ENCODE data around the gene STXBP5. TPM values are rescaled to one million over a fixed set of nuclear protein-coding genes. Genes with fewer than 3 reads are reported as not detected.

Gene STXBP5
- total RNA-seq, 3 donors from 2014 or later (not counting 1 experiment from before 2014, with no cell fraction given) = 22.9 to 43.9 (median 35.9) TPM

DNA sequence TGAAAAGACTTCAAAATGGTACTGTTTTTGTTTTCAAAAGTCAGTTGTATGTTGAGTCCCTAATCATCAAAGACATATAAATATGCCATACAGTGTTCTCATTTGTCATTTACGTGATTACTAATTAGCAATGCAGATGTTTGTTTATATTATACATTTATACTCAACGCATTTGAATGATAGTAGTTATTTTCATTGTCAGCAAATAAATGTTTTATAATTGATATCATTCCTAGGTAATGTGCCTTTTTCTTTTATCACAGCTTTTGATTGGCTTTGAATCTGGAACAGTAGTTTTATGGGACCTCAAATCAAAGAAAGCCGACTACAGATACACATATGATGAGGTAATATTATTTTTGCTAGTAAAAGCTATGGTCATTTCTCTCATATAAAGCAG is 62.6 kb downstream of the STXBP5 start:
- no peak overlapping the region for H3K27ac Mint-ChIP-seq
- Histone ChIP-seq H3K36me3 (ENCODE audit: control insufficient read depth, insufficient read depth, low read length) (peaks cover 25% of the 10 kb centered on the region), H3K27me3 (ENCODE audit: control insufficient read depth, insufficient read depth, low read length) (no peaks in the 10 kb centered on the region), H3K4me1 (ENCODE audit: control insufficient read depth, insufficient read depth, low read length) (no peaks in the 10 kb centered on the region), H3K4me3 (ENCODE audit: low read length) (no peak overlapping the region), H3K9me3 (ENCODE audit: control insufficient read depth, insufficient read depth, low read length) (no peaks in the 10 kb centered on the region), H3K27ac (ENCODE audit: low read length) (no peak overlapping the region)
- no peaks in the 10 kb centered on the region for H3K27me3 Mint-ChIP-seq (ENCODE audit: low read depth in 2 of 2)
- intact Hi-C loops (cut with micrococcal nuclease) = no loop called here
- no peak overlapping the region for H3K4me3 Mint-ChIP-seq
- no peak for DNase-seq
- peaks cover 7 to 10% of the 10 kb centered on the region in 2 donors for H3K4me1 Mint-ChIP-seq
- TF ChIP-seq, protein P1, sequence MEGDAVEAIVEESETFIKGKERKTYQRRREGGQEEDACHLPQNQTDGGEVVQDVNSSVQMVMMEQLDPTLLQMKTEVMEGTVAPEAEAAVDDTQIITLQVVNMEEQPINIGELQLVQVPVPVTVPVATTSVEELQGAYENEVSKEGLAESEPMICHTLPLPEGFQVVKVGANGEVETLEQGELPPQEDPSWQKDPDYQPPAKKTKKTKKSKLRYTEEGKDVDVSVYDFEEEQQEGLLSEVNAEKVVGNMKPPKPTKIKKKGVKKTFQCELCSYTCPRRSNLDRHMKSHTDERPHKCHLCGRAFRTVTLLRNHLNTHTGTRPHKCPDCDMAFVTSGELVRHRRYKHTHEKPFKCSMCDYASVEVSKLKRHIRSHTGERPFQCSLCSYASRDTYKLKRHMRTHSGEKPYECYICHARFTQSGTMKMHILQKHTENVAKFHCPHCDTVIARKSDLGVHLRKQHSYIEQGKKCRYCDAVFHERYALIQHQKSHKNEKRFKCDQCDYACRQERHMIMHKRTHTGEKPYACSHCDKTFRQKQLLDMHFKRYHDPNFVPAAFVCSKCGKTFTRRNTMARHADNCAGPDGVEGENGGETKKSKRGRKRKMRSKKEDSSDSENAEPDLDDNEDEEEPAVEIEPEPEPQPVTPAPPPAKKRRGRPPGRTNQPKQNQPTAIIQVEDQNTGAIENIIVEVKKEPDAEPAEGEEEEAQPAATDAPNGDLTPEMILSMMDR (IDR thresholded peaks at IDR 0.05) = no peak
- ATAC-seq = no peak
- no peaks in the 10 kb centered on the region for H3K9me3 Mint-ChIP-seq
- peaks cover 37% of the 10 kb centered on the region for H3K36me3 Mint-ChIP-seq
- WGBS (ENCODE audit: insufficient coverage) = no CpG with 5 or more reads among the region's 3 CpGs

DNA sequence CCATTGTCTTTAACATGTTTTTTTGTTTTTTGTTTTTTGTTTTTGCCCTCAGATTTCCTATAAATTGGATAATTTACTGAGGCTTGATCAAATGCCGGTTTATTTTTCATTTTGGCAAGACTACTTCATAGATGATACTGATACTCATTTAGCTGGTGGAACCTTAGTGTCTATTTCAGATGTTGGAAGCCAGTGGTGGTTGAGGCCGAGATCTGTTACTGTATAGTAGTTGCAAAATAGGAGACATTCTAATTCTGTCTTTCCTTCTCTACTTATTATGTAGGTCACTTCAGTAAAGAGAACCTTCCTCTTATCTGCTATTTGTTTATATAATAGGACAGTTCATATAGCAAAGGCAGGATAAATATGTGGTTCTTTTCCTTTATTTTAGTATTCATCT is 63.4 kb downstream of the STXBP5 start:
- WGBS (ENCODE audit: insufficient coverage) = 100% methylated on average over 1 of the region's 2 CpGs
- H3K4me1 ChIP-seq (ENCODE audit: control insufficient read depth, insufficient read depth, low read length) = no peaks in the 10 kb centered on the region
- H3K27me3 Mint-ChIP-seq (ENCODE audit: low read depth in 2 of 2) = no peaks in the 10 kb centered on the region
- H3K9me3 ChIP-seq (ENCODE audit: control insufficient read depth, insufficient read depth, low read length) = no peaks in the 10 kb centered on the region
- H3K27ac ChIP-seq (ENCODE audit: low read length) = no peak overlapping the region
- no peak for DNase-seq
- no peaks in the 10 kb centered on the region for H3K9me3 Mint-ChIP-seq
- H3K27me3 ChIP-seq (ENCODE audit: control insufficient read depth, insufficient read depth, low read length) = no peaks in the 10 kb centered on the region
- H3K27ac Mint-ChIP-seq = no peak overlapping the region
- no peak overlapping the region for H3K4me3 ChIP-seq (ENCODE audit: low read length)
- no peak overlapping the region for H3K4me3 Mint-ChIP-seq
- intact Hi-C loops (cut with micrococcal nuclease) = no loop called here
- H3K36me3 ChIP-seq (ENCODE audit: control insufficient read depth, insufficient read depth, low read length) = peaks cover 25% of the 10 kb centered on the region
- TF ChIP-seq, protein P1 (IDR thresholded peaks at IDR 0.05) = no peak
- H3K4me1 Mint-ChIP-seq = peaks cover 7 to 10% of the 10 kb centered on the region in 2 donors
- peaks cover 37% of the 10 kb centered on the region for H3K36me3 Mint-ChIP-seq
- ATAC-seq = no peak

DNA sequence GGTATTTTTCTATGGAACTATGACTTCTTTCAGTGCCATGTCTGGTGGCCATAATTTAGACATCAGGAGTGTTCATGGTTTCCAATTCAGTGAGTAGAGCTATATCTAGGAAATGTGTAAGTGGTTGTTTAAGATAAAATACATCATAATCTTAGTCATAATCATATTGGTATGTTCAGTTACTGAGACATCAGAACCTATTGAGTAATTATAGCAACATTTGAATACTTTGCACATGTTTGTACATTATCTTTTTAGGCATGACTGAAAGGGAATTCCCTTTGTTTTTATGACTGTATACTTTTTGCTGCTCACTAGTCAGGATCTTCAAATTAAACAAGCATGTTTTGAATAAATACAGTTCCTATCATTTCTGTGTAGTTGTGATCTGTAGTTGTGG is 64.0 kb downstream of the STXBP5 start:
- Histone ChIP-seq H3K9me3 (ENCODE audit: control insufficient read depth, insufficient read depth, low read length) (no peaks in the 10 kb centered on the region), H3K4me1 (ENCODE audit: control insufficient read depth, insufficient read depth, low read length) (no peaks in the 10 kb centered on the region), H3K4me3 (ENCODE audit: low read length) (no peak overlapping the region), H3K27me3 (ENCODE audit: control insufficient read depth, insufficient read depth, low read length) (no peaks in the 10 kb centered on the region), H3K36me3 (ENCODE audit: control insufficient read depth, insufficient read depth, low read length) (peaks cover 25% of the 10 kb centered on the region), H3K27ac (ENCODE audit: low read length) (no peak overlapping the region)
- DNase-seq (no peak), ATAC-seq (no peak)
- H3K27ac Mint-ChIP-seq = no peak overlapping the region
- no peak overlapping the region for H3K4me3 Mint-ChIP-seq
- H3K4me1 Mint-ChIP-seq = peaks cover 7 to 10% of the 10 kb centered on the region in 2 donors
- TF ChIP-seq, protein P1 (IDR thresholded peaks at IDR 0.05) = no peak
- intact Hi-C loops (cut with micrococcal nuclease) = no loop called here
- H3K9me3 Mint-ChIP-seq = no peaks in the 10 kb centered on the region
- no peaks in the 10 kb centered on the region for H3K27me3 Mint-ChIP-seq (ENCODE audit: low read depth in 2 of 2)
- peaks cover 37% of the 10 kb centered on the region for H3K36me3 Mint-ChIP-seq

DNA sequence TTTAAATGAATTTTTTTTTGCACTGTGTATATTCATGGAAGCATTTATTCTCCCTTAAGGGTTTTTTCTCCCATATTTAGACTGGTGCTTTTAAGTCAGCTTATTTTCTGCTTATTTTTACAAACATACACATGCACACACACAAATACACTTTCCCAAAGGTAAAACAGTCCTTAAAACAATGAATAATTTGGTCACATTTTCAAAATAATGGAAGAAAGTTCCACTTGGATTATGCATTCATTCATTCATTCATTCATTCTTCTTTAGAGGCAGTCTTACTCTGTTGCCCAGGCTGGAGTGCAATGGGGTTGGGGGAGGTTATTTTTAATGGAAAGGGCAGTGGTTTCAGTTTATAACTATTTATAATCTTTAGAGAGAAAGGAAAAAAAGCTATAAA is 69.8 kb downstream of the STXBP5 start:
- no peaks in the 10 kb centered on the region for H3K4me1 Mint-ChIP-seq
- no peak overlapping the region for H3K27ac ChIP-seq (ENCODE audit: low read length)
- no peak overlapping the region for H3K4me3 ChIP-seq (ENCODE audit: low read length)
- intact Hi-C loops (cut with micrococcal nuclease) = no loop called here
- no peak for DNase-seq
- H3K36me3 Mint-ChIP-seq = peaks cover 11% of the 10 kb centered on the region
- no peaks in the 10 kb centered on the region for H3K9me3 Mint-ChIP-seq
- no peaks in the 10 kb centered on the region for H3K27me3 ChIP-seq (ENCODE audit: control insufficient read depth, insufficient read depth, low read length)
- no peaks in the 10 kb centered on the region for H3K27me3 Mint-ChIP-seq (ENCODE audit: low read depth in 2 of 2)
- H3K9me3 ChIP-seq (ENCODE audit: control insufficient read depth, insufficient read depth, low read length) = no peaks in the 10 kb centered on the region
- H3K4me1 ChIP-seq (ENCODE audit: control insufficient read depth, insufficient read depth, low read length) = no peaks in the 10 kb centered on the region
- H3K4me3 Mint-ChIP-seq = no peak overlapping the region
- H3K36me3 ChIP-seq (ENCODE audit: control insufficient read depth, insufficient read depth, low read length) = peaks cover 24% of the 10 kb centered on the region
- H3K27ac Mint-ChIP-seq = no peak overlapping the region
- ATAC-seq = no peak
- TF ChIP-seq, protein P1 (IDR thresholded peaks at IDR 0.05) = no peak
